ENCODE results near the gene WWOX. TPM values are rescaled to one million over a fixed set of nuclear protein-coding genes. Genes with fewer than 3 reads are reported as not detected.

The WWOX gene
- 7.8 and 13.6 TPM in 2 replicates for total RNA-seq

DNA sequence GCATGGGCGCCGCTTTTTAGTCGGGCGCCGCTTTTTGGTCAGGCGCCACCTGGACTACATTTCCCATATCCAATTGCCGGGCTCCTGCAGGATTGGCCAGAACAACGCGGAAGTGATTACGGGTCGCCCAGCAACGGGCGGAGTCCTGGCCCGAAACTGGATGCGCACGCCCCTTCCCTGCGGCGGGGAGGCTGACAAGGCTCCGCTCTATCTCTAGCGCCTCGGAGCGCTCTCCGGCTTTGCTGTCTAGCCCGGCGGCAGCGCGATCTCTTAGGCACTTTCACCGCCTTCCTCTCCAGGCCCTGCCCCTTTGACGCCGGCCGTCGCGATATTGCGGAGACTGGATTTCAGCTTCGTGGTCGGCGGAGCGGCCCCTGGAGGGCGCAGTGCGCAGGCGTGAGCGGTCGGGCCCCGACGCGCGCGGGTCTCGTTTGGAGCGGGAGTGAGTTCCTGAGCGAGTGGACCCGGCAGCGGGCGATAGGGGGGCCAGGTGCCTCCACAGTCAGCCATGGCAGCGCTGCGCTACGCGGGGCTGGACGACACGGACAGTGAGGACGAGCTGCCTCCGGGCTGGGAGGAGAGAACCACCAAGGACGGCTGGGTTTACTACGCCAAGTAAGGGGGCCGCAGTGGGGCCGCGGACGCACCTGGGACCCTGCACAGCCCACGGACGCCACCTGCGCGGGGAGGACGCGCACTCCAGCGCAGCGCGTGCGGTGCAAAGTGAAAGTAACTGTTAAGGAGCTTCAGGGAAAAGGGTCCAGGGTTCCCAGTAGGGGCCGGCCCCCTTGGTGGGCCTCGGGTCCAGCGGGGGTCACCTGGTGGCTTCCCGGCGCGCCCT, at the start of gene WWOX:
Gene WWOX (plus strand): TSS at position 384 of the 841 bp plus-strand sequence.

Other genes starting within 250 kb of the WWOX start
- gene CLEC3A, start 77.1 kb upstream of the WWOX start, total RNA-seq = not detected in 2 replicates

All from myometrial cell (primary cell).